ENCODE data around the gene DEAF1. TPM values are rescaled to one million over a fixed set of nuclear protein-coding genes. Genes with fewer than 3 reads are reported as not detected.

Gene DEAF1
- total and polyA plus RNA-seq, 10 of the 15 experiments (the other 5 are each of a cell fraction or from before 2014, with no cell fraction given) = 0.68 to 51.3 (median 25.9) TPM

DNA sequence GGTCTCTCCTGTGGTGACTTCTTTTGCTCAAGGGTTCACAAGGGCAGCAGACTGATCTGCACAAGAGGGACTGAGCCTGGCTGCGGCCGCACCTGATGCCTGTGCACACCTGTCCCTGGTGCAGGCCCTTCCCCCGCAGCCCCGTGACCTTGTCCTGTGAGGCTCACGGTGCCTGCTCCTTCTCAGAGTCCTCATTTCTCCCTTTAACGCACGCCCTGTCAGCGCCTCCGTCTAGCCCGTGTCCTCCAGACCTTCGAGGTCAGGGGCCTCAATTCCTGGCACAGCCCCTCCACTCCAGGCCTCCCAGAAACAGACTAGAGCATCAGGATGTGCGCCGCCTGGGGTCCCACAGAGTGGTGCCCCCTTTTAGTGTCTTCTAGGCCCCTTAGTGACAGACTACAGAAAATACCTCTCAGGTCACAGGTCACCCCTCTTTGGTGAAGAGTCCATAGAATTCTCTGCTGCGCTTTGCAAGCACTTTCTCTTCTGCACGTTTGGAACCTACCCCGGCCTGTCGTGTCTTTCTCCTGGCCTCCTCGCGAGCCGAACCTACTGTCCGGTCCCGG, 59.0 kb downstream of the DEAF1 start:
- Histone ChIP-seq H3K9ac (ENCODE audit: control insufficient read depth, insufficient read depth, low read length) (no peak overlapping the region), H3K4me1 (ENCODE audit: control insufficient read depth, insufficient read depth, low read length) (peaks cover 2% of the 10 kb centered on the region; the same call in 1 of the 2 replicates), H3K9me3 (replicated peaks; ENCODE audit: control insufficient read depth, insufficient read depth, low read length) (no peaks in the 10 kb centered on the region), H3K36me3 (ENCODE audit: control insufficient read depth in 2 of 2, insufficient read depth in 2 of 2, low read length in 1 of 2) (no peaks in the 10 kb centered on the region), H3K4me3 (no peak overlapping the region), H2AFZ (ENCODE audit: control insufficient read depth, low read depth, low read length) (no peak overlapping the region), H3K27me3 (replicated peaks in 1 of 2; ENCODE audit: control insufficient read depth in 2 of 2, insufficient read depth in 2 of 2, low read length in 1 of 2) (peaks cover 0 to 5% of the 10 kb centered on the region in 2 experiments; a peak in 2 of 4 replicates), H3K27ac (ENCODE audit: control insufficient read depth, insufficient read depth) (no peak overlapping the region), H3K79me2 (ENCODE audit: control insufficient read depth, insufficient read depth, low read length) (no peaks in the 10 kb centered on the region), H3K4me2 (ENCODE audit: control insufficient read depth, insufficient read depth) (no peak overlapping the region), H4K20me1 (ENCODE audit: control insufficient read depth, insufficient read depth) (no peaks in the 10 kb centered on the region)
- no TSS peak for BruUV-seq (replicated peaks)
- WGBS (ENCODE audit: insufficient coverage, insufficient replicate concordance, low lambda C conversion rate, missing lambda C conversion rate) = 82% methylated on average over 18 of the region's 22 CpGs
- FAIRE-seq (no peak), ATAC-seq (no peak), DNase-seq (ENCODE audit: low read depth, low spot score) (no peak)
- ChIA-PET CTCF (no interaction called here), SMC1A (ENCODE audit: uncharacterized antibody, unreplicated experiment) (no interaction called here), POLR2A (no interaction called here), RAD21 (ENCODE audit: unreplicated experiment) (no interaction called here)
- in situ Hi-C loops (cut with MboI) = no loop called here
- TF ChIP-seq POU2F2 (IDR thresholded peaks at IDR 0.05; ENCODE audit: borderline replicate concordance, low read depth, low read length) = no peak
- TF ChIP-seq, protein P1, sequence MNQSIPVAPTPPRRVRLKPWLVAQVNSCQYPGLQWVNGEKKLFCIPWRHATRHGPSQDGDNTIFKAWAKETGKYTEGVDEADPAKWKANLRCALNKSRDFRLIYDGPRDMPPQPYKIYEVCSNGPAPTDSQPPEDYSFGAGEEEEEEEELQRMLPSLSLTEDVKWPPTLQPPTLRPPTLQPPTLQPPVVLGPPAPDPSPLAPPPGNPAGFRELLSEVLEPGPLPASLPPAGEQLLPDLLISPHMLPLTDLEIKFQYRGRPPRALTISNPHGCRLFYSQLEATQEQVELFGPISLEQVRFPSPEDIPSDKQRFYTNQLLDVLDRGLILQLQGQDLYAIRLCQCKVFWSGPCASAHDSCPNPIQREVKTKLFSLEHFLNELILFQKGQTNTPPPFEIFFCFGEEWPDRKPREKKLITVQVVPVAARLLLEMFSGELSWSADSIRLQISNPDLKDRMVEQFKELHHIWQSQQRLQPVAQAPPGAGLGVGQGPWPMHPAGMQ (IDR thresholded peaks at IDR 0.05; ENCODE audit: borderline replicate concordance) = no peak
- intact Hi-C loops (cut with micrococcal nuclease; ENCODE audit: unreplicated experiment) = no loop called here

DNA sequence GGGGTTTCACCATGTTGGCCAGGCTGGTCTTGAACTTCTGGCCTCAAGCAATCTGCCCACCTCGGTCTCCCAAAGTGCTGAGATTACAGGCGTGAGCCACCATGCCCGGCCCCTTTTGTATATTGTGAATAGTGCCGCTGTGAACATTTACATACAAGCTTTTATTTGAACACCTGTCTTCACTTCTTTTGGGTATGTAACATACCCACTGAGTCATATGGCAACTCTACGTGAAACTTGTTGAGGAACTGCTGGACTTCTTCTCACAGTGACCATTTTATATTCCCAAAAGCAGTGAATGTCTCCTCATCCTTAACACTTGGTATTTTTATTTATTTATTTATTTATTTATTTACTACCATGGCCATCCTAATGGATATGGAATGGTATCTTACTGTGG, 64.2 kb downstream of the DEAF1 start:
- ChIA-PET RAD21 (ENCODE audit: unreplicated experiment) (no interaction called here), SMC1A (ENCODE audit: uncharacterized antibody, unreplicated experiment) (no interaction called here), CTCF (no interaction called here), POLR2A (interaction anchor here (0.6 to 0.9 kb wide), 2 partner anchors 45 to 587 kb away, joined by 3 to 5 read pairs; no protein-coding TSS in a partner anchor)
- ATAC-seq = peak; percentile 21
- Histone ChIP-seq H3K9ac (ENCODE audit: control insufficient read depth, insufficient read depth, low read length) (no peak overlapping the region), H3K4me1 (ENCODE audit: control insufficient read depth, insufficient read depth, low read length) (peaks cover 29% of the 10 kb centered on the region), H2AFZ (ENCODE audit: control insufficient read depth, low read depth, low read length) (no peak overlapping the region), H3K4me2 (ENCODE audit: control insufficient read depth, insufficient read depth) (0 out of 2 replicates have a peak overlapping the region, but pooled peaks have one; percentile 1), H3K4me3 (no peak overlapping the region), H4K20me1 (ENCODE audit: control insufficient read depth, insufficient read depth) (no peaks in the 10 kb centered on the region), H3K27me3 (replicated peaks in 1 of 2; ENCODE audit: control insufficient read depth in 2 of 2, insufficient read depth in 2 of 2, low read length in 1 of 2) (no peaks in the 10 kb centered on the region), H3K9me3 (replicated peaks; ENCODE audit: control insufficient read depth, insufficient read depth, low read length) (no peaks in the 10 kb centered on the region), H3K36me3 (ENCODE audit: control insufficient read depth in 2 of 2, insufficient read depth in 2 of 2, low read length in 1 of 2) (no peaks in the 10 kb centered on the region), H3K79me2 (ENCODE audit: control insufficient read depth, insufficient read depth, low read length) (no peaks in the 10 kb centered on the region), H3K27ac (ENCODE audit: control insufficient read depth, insufficient read depth) (no peak overlapping the region)
- peak; percentile 60 for TF ChIP-seq JUNB (IDR thresholded peaks at IDR 0.05)
- no peak for TF ChIP-seq RUNX3 (IDR thresholded peaks at IDR 0.05; ENCODE audit: low read length)
- TF ChIP-seq KAT2A (conservative IDR thresholded peaks at IDR 0.05; ENCODE audit: control insufficient read depth, low read depth, low read length) = no peak
- no peak for TF ChIP-seq SIX5 (IDR thresholded peaks at IDR 0.05; ENCODE audit: low read depth, low read length, severe bottlenecking)
- DNase-seq (ENCODE audit: low read depth, low spot score) = no peak
- intact Hi-C loops (cut with micrococcal nuclease; ENCODE audit: unreplicated experiment) = no loop called here
- no TSS peak for BruUV-seq (replicated peaks)
- in situ Hi-C loops (cut with MboI) = no loop called here
- FAIRE-seq = peak; percentile 41
- 11% methylated on average over 5 of the region's 5 CpGs for WGBS (ENCODE audit: insufficient coverage, insufficient replicate concordance, low lambda C conversion rate, missing lambda C conversion rate)

Data from GM12878 (cell line).